IPS-15b (cell line): ENCODE results near the gene RPTN.
"Not testable (repeated sequence)": the region's sequence is repeated elsewhere in the genome, so short reads cannot be mapped to it uniquely, and the experiment has no call there.

Experiments used
- H3K27me3 ChIP-seq: one replicate; pipeline ENCODE4 v1.6.1; 2013; ENCODE audit warnings: low read length; ENCODE audit not compliant: control insufficient read depth, insufficient read depth
- H3K36me3 ChIP-seq: one replicate; pipeline ENCODE4 v1.6.1; 2013; ENCODE audit warnings: low read length; ENCODE audit not compliant: control insufficient read depth, insufficient read depth
- H3K4me1 ChIP-seq: one replicate; pipeline ENCODE4 v1.6.1; 2013; ENCODE audit warnings: mild to moderate bottlenecking, low read length; ENCODE audit not compliant: control insufficient read depth, insufficient read depth
- H3K4me3 ChIP-seq: one replicate; pipeline ENCODE4 v1.5.1; 2013; ENCODE audit warnings: low read depth, low read length
- H3K9ac ChIP-seq: one replicate; pipeline ENCODE4 v1.6.1; 2013; ENCODE audit warnings: low read depth, mild to moderate bottlenecking, low read length
- H3K9me3 ChIP-seq: one replicate; pipeline ENCODE4 v1.6.1; 2013; ENCODE audit warnings: mild to moderate bottlenecking, low read length; ENCODE audit not compliant: control insufficient read depth, insufficient read depth

Gene RPTN

DNA sequence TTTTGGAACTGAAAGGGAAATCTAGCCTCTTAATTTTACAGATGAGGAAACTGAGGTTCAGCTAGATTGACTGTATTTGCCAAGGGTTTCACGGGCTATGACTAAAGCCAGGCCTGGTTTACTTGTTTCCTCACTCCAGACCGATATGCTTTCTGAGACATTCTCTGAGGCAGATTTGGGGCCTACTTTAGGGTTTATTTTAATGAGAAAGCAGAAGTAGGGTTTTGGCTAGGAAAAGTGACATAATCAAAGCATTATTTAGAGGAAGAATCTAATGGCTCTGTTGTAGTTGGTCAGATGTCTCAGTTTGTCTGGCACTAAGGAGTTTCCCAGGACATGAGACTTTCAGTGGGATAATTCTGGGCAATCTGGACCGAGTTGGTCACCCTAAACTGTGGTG, 1.5 kb upstream of the RPTN start:
- no peaks in the 10 kb centered on the region for H3K36me3 ChIP-seq
- H3K9me3 ChIP-seq, result no peaks in the 10 kb centered on the region
- no peaks in the 10 kb centered on the region for H3K27me3 ChIP-seq
- no peak overlapping the region for H3K4me3 ChIP-seq
- no peaks in the 10 kb centered on the region for H3K4me1 ChIP-seq
- no peak overlapping the region for H3K9ac ChIP-seq

- no peak overlapping the region for H3K9ac ChIP-seq
- H3K27me3 ChIP-seq, result no peaks in the 10 kb centered on the region
- H3K4me3 ChIP-seq, result no peak overlapping the region
- peaks cover 4% of the 10 kb centered on the region for H3K9me3 ChIP-seq
- H3K4me1 ChIP-seq, result no peaks in the 10 kb centered on the region
- H3K36me3 ChIP-seq, result no peaks in the 10 kb centered on the region
These were observed 5.0 kb downstream of the RPTN start for GRCh38 chr1:152153996-152154395.

DNA sequence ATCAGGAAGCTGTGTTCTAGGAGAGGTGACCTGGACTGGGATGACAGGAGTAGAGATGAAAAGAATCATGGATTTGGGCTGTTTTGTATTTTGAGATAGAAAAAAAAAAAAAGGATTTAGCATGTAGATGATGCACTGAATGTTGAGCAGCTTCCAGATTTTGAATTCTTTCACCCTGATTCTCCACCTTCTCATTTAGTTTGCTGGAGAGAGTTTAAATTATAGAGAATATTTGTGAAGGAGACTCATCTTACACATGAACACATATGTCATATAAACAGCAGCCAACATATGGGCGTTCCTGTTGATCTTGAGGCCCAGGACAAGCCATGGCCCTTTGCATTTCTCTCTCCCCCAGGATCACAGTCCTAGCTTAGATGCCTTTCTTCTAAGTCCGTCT, 7.4 kb downstream of the RPTN start:
- H3K9me3 ChIP-seq, result peaks cover 12% of the 10 kb centered on the region
- H3K9ac ChIP-seq, result no peak overlapping the region
- H3K27me3 ChIP-seq, result no peaks in the 10 kb centered on the region
- H3K4me1 ChIP-seq, result no peaks in the 10 kb centered on the region
- no peak overlapping the region for H3K4me3 ChIP-seq
- no peaks in the 10 kb centered on the region for H3K36me3 ChIP-seq

DNA sequence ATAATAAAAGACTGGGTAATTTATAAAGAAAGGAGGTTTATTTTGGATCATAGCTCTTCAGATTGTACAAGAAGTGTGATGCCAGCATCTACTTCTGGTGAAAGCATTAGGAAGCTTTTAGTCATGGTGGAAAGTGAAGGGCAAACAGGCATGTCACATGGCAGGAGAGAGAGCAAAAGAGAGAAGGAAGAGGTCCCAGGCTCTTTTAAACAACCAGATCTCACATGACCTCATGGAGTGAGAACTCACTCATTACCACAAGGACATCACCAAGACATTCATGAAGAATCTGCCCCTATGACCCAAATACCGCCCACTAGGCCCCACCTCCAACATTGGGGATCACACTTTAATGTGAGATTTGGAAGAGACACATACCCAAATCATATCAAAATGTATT, 10.0 kb downstream of the RPTN start:
- no peak overlapping the region for H3K4me3 ChIP-seq
- H3K9me3 ChIP-seq, result peaks cover 8% of the 10 kb centered on the region
- no peaks in the 10 kb centered on the region for H3K36me3 ChIP-seq
- H3K4me1 ChIP-seq, result no peaks in the 10 kb centered on the region
- no peaks in the 10 kb centered on the region for H3K27me3 ChIP-seq
- no peak overlapping the region for H3K9ac ChIP-seq

- no peaks in the 10 kb centered on the region for H3K36me3 ChIP-seq
- no peak overlapping the region for H3K9ac ChIP-seq
- peaks cover 8% of the 10 kb centered on the region for H3K9me3 ChIP-seq
- no peak overlapping the region for H3K4me3 ChIP-seq
- no peaks in the 10 kb centered on the region for H3K4me1 ChIP-seq
- no peaks in the 10 kb centered on the region for H3K27me3 ChIP-seq
These were observed 11.0 kb downstream of the RPTN start for GRCh38 chr1:152148051-152148450.

DNA sequence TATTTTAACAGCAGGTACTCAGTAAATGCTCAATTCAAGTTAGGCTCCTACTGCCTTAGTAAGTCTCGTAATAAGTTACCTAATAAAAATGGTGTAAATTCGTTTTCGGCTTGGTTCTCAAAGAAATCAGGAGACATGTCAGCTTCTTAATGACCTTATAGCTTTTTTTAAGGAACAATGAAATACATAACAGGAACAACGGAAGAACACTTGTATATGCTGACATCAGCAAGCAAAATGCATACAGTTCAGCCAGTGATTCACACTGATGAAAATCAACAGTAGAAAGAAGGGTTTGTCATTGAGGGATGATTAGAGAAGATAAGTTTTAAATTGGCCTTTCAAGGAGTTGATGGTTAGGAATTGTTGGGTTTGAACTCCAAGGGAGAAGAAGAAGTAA, 13.3 kb downstream of the RPTN start:
- Histone ChIP-seq H3K27me3 (no peaks in the 10 kb centered on the region), H3K4me3 (no peak overlapping the region), H3K9me3 (peaks cover 8% of the 10 kb centered on the region), H3K9ac (no peak overlapping the region), H3K36me3 (no peaks in the 10 kb centered on the region), H3K4me1 (no peaks in the 10 kb centered on the region)

GRCh38 chr1:152144674-152145183, 14.3 kb downstream of the RPTN start:
- not testable (repeated sequence) for H3K4me1 ChIP-seq, H3K27me3 ChIP-seq, H3K4me3 ChIP-seq, H3K9me3 ChIP-seq, H3K9ac ChIP-seq, H3K36me3 ChIP-seq

GRCh38 chr1:152143150-152143887, 15.7 kb downstream of the RPTN start:
- no peaks in the 10 kb centered on the region for H3K36me3 ChIP-seq
- H3K4me1 ChIP-seq, result no peaks in the 10 kb centered on the region
- H3K4me3 ChIP-seq, result no peak overlapping the region
- H3K27me3 ChIP-seq, result no peaks in the 10 kb centered on the region
- no peak overlapping the region for H3K9ac ChIP-seq
- peaks cover 5% of the 10 kb centered on the region for H3K9me3 ChIP-seq

DNA sequence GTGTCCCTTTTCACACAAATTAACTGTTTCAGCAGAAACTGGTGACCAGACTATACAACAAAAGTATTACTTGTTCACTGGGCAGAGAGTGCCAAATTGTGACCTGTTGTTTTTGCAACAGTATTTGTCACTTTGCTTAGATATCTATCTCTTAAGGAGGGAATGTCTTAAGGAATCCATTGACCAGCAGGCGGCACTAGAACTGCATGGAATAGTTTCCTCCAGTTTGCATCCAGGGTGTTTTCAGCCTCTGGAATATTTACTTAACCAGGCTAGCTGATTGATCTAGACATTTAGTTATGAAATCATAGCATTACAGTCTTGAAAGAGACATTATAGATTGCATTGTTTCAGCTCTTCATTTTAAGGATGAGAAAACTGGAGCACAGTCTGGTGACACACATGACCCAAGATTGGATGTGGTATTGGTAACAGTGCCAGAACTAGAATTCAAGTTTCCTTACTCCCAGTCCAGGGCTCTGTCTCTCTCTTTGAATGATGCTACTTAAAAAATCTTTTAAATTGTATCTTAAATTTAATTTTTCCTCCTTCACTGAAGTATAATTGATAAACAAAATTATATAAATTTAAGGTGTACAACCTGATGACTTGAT, 16.9 kb downstream of the RPTN start:
- no peaks in the 10 kb centered on the region for H3K4me1 ChIP-seq
- no peak overlapping the region for H3K4me3 ChIP-seq
- H3K9ac ChIP-seq, result no peak overlapping the region
- no peaks in the 10 kb centered on the region for H3K27me3 ChIP-seq
- H3K36me3 ChIP-seq, result no peaks in the 10 kb centered on the region
- no peaks in the 10 kb centered on the region for H3K9me3 ChIP-seq

DNA sequence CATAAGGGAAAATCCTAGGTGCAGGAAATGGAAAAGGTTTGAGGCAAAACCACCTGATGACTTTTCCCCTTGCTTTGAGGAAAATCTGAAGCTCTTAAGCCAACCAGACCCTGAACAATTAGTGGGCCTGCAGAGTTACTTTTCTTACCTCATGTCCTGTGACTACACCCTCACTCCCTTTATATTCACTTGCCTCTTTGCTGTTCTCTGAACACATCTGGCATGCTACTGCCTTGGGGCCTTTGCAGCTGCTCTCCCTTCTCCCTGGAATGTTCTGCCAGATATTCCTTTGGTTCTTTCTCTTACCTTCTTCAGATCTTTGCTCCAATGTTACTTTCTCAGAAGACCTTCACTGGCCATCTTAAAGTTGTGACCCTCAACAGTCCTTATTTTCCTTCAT, 21.8 kb downstream of the RPTN start:
- Histone ChIP-seq H3K36me3 (no peaks in the 10 kb centered on the region), H3K27me3 (peaks cover 3% of the 10 kb centered on the region), H3K4me1 (no peaks in the 10 kb centered on the region), H3K9me3 (no peaks in the 10 kb centered on the region), H3K4me3 (no peak overlapping the region), H3K9ac (no peak overlapping the region)

DNA sequence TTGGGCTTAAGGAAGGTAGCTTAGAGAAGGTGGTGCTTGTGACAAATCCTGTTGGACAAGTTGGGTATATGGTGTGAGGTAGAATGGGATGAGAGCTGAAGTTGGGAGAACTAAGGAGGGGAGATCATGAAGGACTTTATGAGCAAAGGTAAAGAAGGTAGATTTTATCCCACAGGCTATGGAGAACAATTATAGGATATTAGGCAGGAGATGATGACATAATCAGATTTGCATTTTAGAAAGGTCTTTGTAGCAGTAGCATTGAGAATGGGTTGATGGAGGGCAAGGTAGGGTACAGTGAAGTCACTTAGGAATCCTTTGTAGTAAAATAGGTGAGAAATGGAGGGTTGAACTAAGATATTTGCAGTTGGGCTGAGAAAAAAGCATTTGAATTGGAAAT, 28.8 kb downstream of the RPTN start:
- no peaks in the 10 kb centered on the region for H3K9me3 ChIP-seq
- no peak overlapping the region for H3K9ac ChIP-seq
- H3K27me3 ChIP-seq, result peaks cover 10% of the 10 kb centered on the region
- H3K36me3 ChIP-seq, result no peaks in the 10 kb centered on the region
- no peaks in the 10 kb centered on the region for H3K4me1 ChIP-seq
- no peak overlapping the region for H3K4me3 ChIP-seq

DNA sequence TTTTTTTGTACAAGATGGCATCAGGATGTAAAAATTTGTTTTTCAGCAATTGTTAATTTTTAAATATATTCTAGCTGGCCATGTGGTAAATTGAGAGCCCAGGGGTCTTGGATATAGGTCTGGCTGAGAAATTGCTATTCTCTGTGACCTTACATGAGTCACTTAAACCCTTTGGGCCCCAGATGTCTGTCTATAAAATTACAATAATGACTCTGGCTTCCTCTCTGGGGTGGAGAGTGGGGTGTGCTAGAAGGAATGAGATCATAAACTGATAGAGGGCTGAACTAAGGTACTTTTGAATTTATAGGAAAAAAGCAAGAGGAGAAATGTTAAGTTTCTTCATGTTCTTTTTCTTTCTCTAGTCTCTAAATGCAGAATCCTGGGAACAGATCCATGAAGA, 31.4 kb downstream of the RPTN start:
- no peaks in the 10 kb centered on the region for H3K36me3 ChIP-seq
- H3K4me1 ChIP-seq, result no peaks in the 10 kb centered on the region
- peaks cover 10% of the 10 kb centered on the region for H3K27me3 ChIP-seq
- no peaks in the 10 kb centered on the region for H3K9me3 ChIP-seq
- no peak overlapping the region for H3K4me3 ChIP-seq
- no peak overlapping the region for H3K9ac ChIP-seq
